Colonic mucosa (tissue), 4 donors: ENCODE measurements around the gene RPUSD4. TPM values are rescaled to one million over a fixed set of nuclear protein-coding genes. Genes with fewer than 3 reads are reported as not detected.

Source experiments
- DNase-seq: peaks from one replicate; pipeline ENCODE4 v3.0.0-alpha.2; 2020
- H3K27ac ChIP-seq: fragments of 200-600 bp; one replicate; pipeline ENCODE4 v1.8.0; 2021
- H3K27me3 ChIP-seq: fragments of 200-600 bp; one replicate; pipeline ENCODE4 v1.8.0; 2021
- H3K36me3 ChIP-seq: fragments of 200-600 bp; one replicate; pipeline ENCODE4 v1.8.0; 2021
- H3K4me1 ChIP-seq: fragments of 200-600 bp; one replicate; pipeline ENCODE4 v1.8.0; 2021; ENCODE audit warnings: mild to moderate bottlenecking
- H3K4me3 ChIP-seq: fragments of 200-600 bp; one replicate; pipeline ENCODE4 v1.8.0; 2021
- H3K9ac ChIP-seq, 2 donors: one replicate each; pipeline ENCODE4 v1.7.0; 2013; ENCODE audit warnings: control low read depth in 2 of 2, low read depth in 2 of 2, low read length in 2 of 2
- H3K9me3 ChIP-seq: fragments of 200-600 bp; one replicate; pipeline ENCODE4 v1.8.0; 2021
- CTCF ChIP-seq: fragments of 200-600 bp; IDR thresholded peaks from one replicate; pipeline ENCODE4 v1.8.0; 2022; ENCODE audit warnings: antibody characterized with exemption, mild to moderate bottlenecking
- intact Hi-C: fragments of 100-400 bp; cut with DNase I; formaldehyde crosslinking; loops from one replicate; pipeline ENCODE4 v1.14.1; 2022
- total RNA-seq, 2 donors: library from RNA; stranded (reverse); fragmentation: NEBNext Ultra II Directional in 1 of 2; extraction: Animal tissue kit (Norgen Biotek cat#: 25700) in 1 of 2; gene quantifications; one replicate each; pipeline ENCODE4 v1.2.1, GENCODE V29; 2021
- donor health status: healthy.
- donor health status: DM: no; HTN: no; CAD: no.
- donor health status: DM: no; HTN: no; CAD: no.

The RPUSD4 gene
- total RNA-seq, 2 donors from 2014 or later, result 14.4 to 25.1 TPM

GRCh38 chr11:126197277-126197939 is 14.0 kb downstream of the RPUSD4 start:
- DNase-seq, result no peak
- Histone ChIP-seq H3K4me1 (no peaks in the 10 kb centered on the region), H3K9me3 (no peaks in the 10 kb centered on the region), H3K36me3 (peaks cover 6% of the 10 kb centered on the region), H3K9ac (no peak overlapping the region), H3K27ac (no peak overlapping the region), H3K27me3 (no peaks in the 10 kb centered on the region), H3K4me3 (no peak overlapping the region)
- TF ChIP-seq CTCF, result no peak
- intact Hi-C loops, result no loop called here

GRCh38 chr11:126195119-126195518 is 16.3 kb downstream of the RPUSD4 start:
- intact Hi-C loops, result loop anchor here (2.0 kb wide), 1 partner anchor 272 kb away; no protein-coding TSS in a partner anchor
- Histone ChIP-seq H3K9ac (no peak overlapping the region), H3K36me3 (peaks cover 6% of the 10 kb centered on the region), H3K4me3 (no peak overlapping the region), H3K4me1 (no peaks in the 10 kb centered on the region), H3K27me3 (no peaks in the 10 kb centered on the region), H3K9me3 (no peaks in the 10 kb centered on the region), H3K27ac (no peak overlapping the region)
- no peak for DNase-seq
- no peak for TF ChIP-seq CTCF

GRCh38 chr11:126194121-126194543 is 17.3 kb downstream of the RPUSD4 start:
- no peaks in the 10 kb centered on the region for H3K4me1 ChIP-seq
- TF ChIP-seq CTCF, result peak; percentile 57
- no peak overlapping the region for H3K4me3 ChIP-seq
- peak; percentile 46 for DNase-seq
- H3K9me3 ChIP-seq, result no peaks in the 10 kb centered on the region
- H3K36me3 ChIP-seq, result peaks cover 6% of the 10 kb centered on the region
- H3K27ac ChIP-seq, result no peak overlapping the region
- H3K9ac ChIP-seq, result no peak overlapping the region
- intact Hi-C loops, result loop anchor here (2.0 to 5.0 kb wide), 3 partner anchors 137 to 271 kb away; no protein-coding TSS in a partner anchor
- H3K27me3 ChIP-seq, result no peaks in the 10 kb centered on the region

GRCh38 chr11:126193038-126193478 is 18.4 kb downstream of the RPUSD4 start:
- H3K27ac ChIP-seq, result no peak overlapping the region
- no peaks in the 10 kb centered on the region for H3K4me1 ChIP-seq
- no peak overlapping the region for H3K9ac ChIP-seq
- peaks cover 2% of the 10 kb centered on the region for H3K36me3 ChIP-seq
- no peak overlapping the region for H3K4me3 ChIP-seq
- DNase-seq, result no peak
- intact Hi-C loops, result loop anchor here (5.0 kb wide), 2 partner anchors 136 to 251 kb away; no protein-coding TSS in a partner anchor
- no peaks in the 10 kb centered on the region for H3K27me3 ChIP-seq
- no peak for TF ChIP-seq CTCF
- no peaks in the 10 kb centered on the region for H3K9me3 ChIP-seq

- Histone ChIP-seq H3K4me1 (no peaks in the 10 kb centered on the region), H3K4me3 (no peak overlapping the region), H3K9me3 (no peaks in the 10 kb centered on the region), H3K36me3 (no peaks in the 10 kb centered on the region), H3K27ac (no peak overlapping the region), H3K27me3 (no peaks in the 10 kb centered on the region), H3K9ac (no peak overlapping the region)
- DNase-seq, result no peak
- intact Hi-C loops, result loop anchor here (5.0 kb wide), 2 partner anchors 135 to 250 kb away; no protein-coding TSS in a partner anchor
- TF ChIP-seq CTCF, result no peak
Measured at GRCh38 chr11:126192361-126192760, 19.1 kb downstream of the RPUSD4 start.
